Fibroblast of villous mesenchyme (primary cell): ENCODE results near the gene SPATA12. TPM values are rescaled to one million over a fixed set of nuclear protein-coding genes. Genes with fewer than 3 reads are reported as not detected.

Experiments used
- DNase-seq: peaks from one replicate; pipeline ENCODE4 v3.0.0-alpha.2; 2010; ENCODE audit warnings: low read depth
- H3K4me3 ChIP-seq: 2 replicates; pipeline ENCODE4 v1.5.1; 2011; ENCODE audit warnings: low read depth, mild to moderate bottlenecking, low read length
- CTCF ChIP-seq: IDR thresholded peaks from 2 replicates; pipeline ENCODE4 v1.5.1; 2012; ENCODE audit warnings: low read depth, mild to moderate bottlenecking, low read length; ENCODE audit not compliant: insufficient read depth
- total RNA-seq: library from RNA; depleted of rRNA; stranded (reverse); fragments of >200 nt; gene quantifications from 2 replicates; pipeline ENCODE4 v1.2.3, GENCODE V29; 2012

SPATA12 gene
- total RNA-seq, 1 donor = not detected

- TF ChIP-seq CTCF = no peak
- H3K4me3 ChIP-seq = no peak overlapping the region
- DNase-seq = peak; percentile 15
These were observed 12.3 kb upstream of the SPATA12 start for GRCh38 chr3:57048052-57048671.

GRCh38 chr3:57048728-57049127 is 11.7 kb upstream of the SPATA12 start:
- no peak for TF ChIP-seq CTCF
- H3K4me3 ChIP-seq = no peak overlapping the region
- no peak for DNase-seq

- TF ChIP-seq CTCF = no peak
- no peak overlapping the region for H3K4me3 ChIP-seq
- no peak for DNase-seq
These were observed 7.8 kb upstream of the SPATA12 start for GRCh38 chr3:57052662-57053061.

- TF ChIP-seq CTCF = no peak
- no peak for DNase-seq
- H3K4me3 ChIP-seq = no peak overlapping the region
These were observed 7.3 kb upstream of the SPATA12 start for GRCh38 chr3:57053122-57053521.

- no peak for TF ChIP-seq CTCF
- no peak for DNase-seq
- H3K4me3 ChIP-seq = no peak overlapping the region
These were observed 3.1 kb upstream of the SPATA12 start for GRCh38 chr3:57057351-57057750.

- H3K4me3 ChIP-seq = no peak overlapping the region
- DNase-seq = no peak
- no peak for TF ChIP-seq CTCF
These were observed 1.1 kb upstream of the SPATA12 start for GRCh38 chr3:57059411-57059810.

GRCh38 chr3:57061556-57061955 is 1.1 kb downstream of the SPATA12 start:
- no peak for DNase-seq
- no peak overlapping the region for H3K4me3 ChIP-seq
- TF ChIP-seq CTCF = no peak
